Liver (tissue), 3 donors: ENCODE data around the gene B4GALT4.

ENCODE experiments used
- ATF3 ChIP-seq: IDR thresholded peaks from 2 replicates; pipeline ENCODE4 v1.6.1; 2016; ENCODE audit warnings: antibody characterized with exemption
- CTCF ChIP-seq: fragments of 150-350 bp; IDR thresholded peaks from 2 replicates; pipeline ENCODE4 v1.5.1; 2017; ENCODE audit warnings: improper control_type of control experiment, low read depth, low read length; ENCODE audit not compliant: missing input control
- EGR1 ChIP-seq, 2 donors: IDR thresholded peaks; 2 replicates each; pipeline ENCODE4 v1.6.1; 2016 to 2018; ENCODE audit warnings: antibody characterized with exemption in 2 of 2, low read depth in 2 of 2
- FOXA1 ChIP-seq: IDR thresholded peaks from 2 replicates; pipeline ENCODE4 v1.6.1; 2016; ENCODE audit warnings: antibody characterized with exemption
- GABPA ChIP-seq, 2 donors: IDR thresholded peaks in 1 of 2; conservative IDR thresholded peaks in 1 of 2; 2 replicates each; pipeline ENCODE4 v1.6.1; 2016; ENCODE audit warnings: antibody characterized with exemption in 2 of 2, mild to moderate bottlenecking in 1 of 2, moderate library complexity in 1 of 2
- HNF4G ChIP-seq: IDR thresholded peaks from 2 replicates; pipeline ENCODE4 v1.6.1; 2016; ENCODE audit warnings: antibody characterized with exemption
- MAX ChIP-seq: IDR thresholded peaks from 2 replicates; pipeline ENCODE4 v1.6.1; 2016; ENCODE audit warnings: antibody characterized with exemption
- RAD21 ChIP-seq, 2 donors: IDR thresholded peaks; 2 replicates each; pipeline ENCODE4 v1.6.1; 2016; ENCODE audit warnings: antibody characterized with exemption in 2 of 2, mild to moderate bottlenecking in 2 of 2
- REST ChIP-seq: IDR thresholded peaks from 2 replicates; pipeline ENCODE4 v1.6.1; 2016; ENCODE audit warnings: antibody characterized with exemption, mild to moderate bottlenecking
- SP1 ChIP-seq: IDR thresholded peaks from 2 replicates; pipeline ENCODE4 v1.6.1; 2018; ENCODE audit warnings: antibody characterized with exemption, mild to moderate bottlenecking
- TAF1 ChIP-seq: conservative IDR thresholded peaks from 2 replicates; pipeline ENCODE4 v1.6.1; 2016; ENCODE audit warnings: antibody characterized with exemption, mild to moderate bottlenecking
- ZBTB33 ChIP-seq: IDR thresholded peaks from 2 replicates; pipeline ENCODE4 v1.6.1; 2016; ENCODE audit warnings: antibody characterized with exemption
- donor health status: healthy.
- donor health status: healthy.

- no peak for TF ChIP-seq TAF1
- no peak for TF ChIP-seq CTCF
- no peak for TF ChIP-seq GABPA (IDR thresholded peaks at IDR 0.05 in 1 of 2, conservative IDR thresholded peaks at IDR 0.05 in 1 of 2)
- TF ChIP-seq MAX: no peak
- TF ChIP-seq ZBTB33: no peak
- no peak for TF ChIP-seq ATF3
- TF ChIP-seq FOXA1: no peak
- TF ChIP-seq HNF4G: no peak
- no peak for TF ChIP-seq EGR1 (IDR thresholded peaks at IDR 0.05; ENCODE audit: low read depth in 2 of 2)
- no peak for TF ChIP-seq SP1
- no peak for TF ChIP-seq REST
- TF ChIP-seq RAD21 (IDR thresholded peaks at IDR 0.05): no peak
These were observed 18.3 kb downstream of the B4GALT4 start for GRCh38 chr3:119222391-119222790.
